Measurements from ENCODE around the gene MICU2. TPM values are rescaled to one million over a fixed set of nuclear protein-coding genes. Genes with fewer than 3 reads are reported as not detected.
A peak's percentile ranks its signal among the peaks of the same experiment; 100 is the strongest.

The MICU2 gene
- total RNA-seq, 2 experiments from 2014 or later = 25.4 to 28.4 TPM

GRCh38 chr13:21584973-21585592 is 18.9 kb downstream of the MICU2 start:
- no peak for TF ChIP-seq CTCF (IDR thresholded peaks at IDR 0.05)
- H3K27me3 Mint-ChIP-seq = no peaks in the 10 kb centered on the region
- H3K4me1 Mint-ChIP-seq (ENCODE audit: low read depth) = peaks cover 73% of the 10 kb centered on the region
- H3K4me1 ChIP-seq (ENCODE audit: insufficient read depth, low read length) = peaks cover 4% of the 10 kb centered on the region
- DNase-seq (no peak), ATAC-seq (ENCODE audit: poor library complexity) (no peak)
- ChIA-PET POLR2A (interaction anchor here (2.6 kb wide), 1 partner anchor 19 kb away, joined by 9 read pairs; the partner anchor contains the start of gene MICU2), CTCF (no interaction called here)
- H3K27me3 ChIP-seq (ENCODE audit: control insufficient read depth in 1 of 2, insufficient read depth in 2 of 2, low read length in 2 of 2) = no peaks in the 10 kb centered on the region
- H3K4me3 Mint-ChIP-seq = no peak overlapping the region
- H3K9me3 Mint-ChIP-seq = peaks cover 7% of the 10 kb centered on the region
- intact Hi-C loops (cut with DNase I, micrococcal nuclease) = no loop called here
- H3K9me3 ChIP-seq (ENCODE audit: control insufficient read depth in 1 of 2, insufficient read depth in 1 of 2, low read length in 2 of 2) = peaks cover 8 to 18% of the 10 kb centered on the region in 2 experiments
- peaks cover 66% of the 10 kb centered on the region for H3K36me3 Mint-ChIP-seq (ENCODE audit: low read depth)
- peaks cover 3% of the 10 kb centered on the region for H3K36me3 ChIP-seq (ENCODE audit: insufficient read depth, low read length)
- H3K27ac ChIP-seq (ENCODE audit: low read depth in 1 of 2, low read length in 2 of 2) = no peak overlapping the region
- H3K27ac Mint-ChIP-seq = no peak overlapping the region
- H3K4me3 ChIP-seq (ENCODE audit: low read length) = no peak overlapping the region

GRCh38 chr13:21583478-21583877 is 20.5 kb downstream of the MICU2 start:
- H3K27ac Mint-ChIP-seq = no peak overlapping the region
- intact Hi-C loops (cut with DNase I, micrococcal nuclease) = no loop called here
- POLR2A ChIA-PET = interaction anchor here (2.6 kb wide), 1 partner anchor 21 kb away, joined by 9 read pairs; the partner anchor contains the start of gene MICU2

GRCh38 chr13:21580736-21581135 is 23.2 kb downstream of the MICU2 start:
- peaks cover 7% of the 10 kb centered on the region for H3K4me1 ChIP-seq (ENCODE audit: insufficient read depth, low read length)
- Mint-ChIP-seq H3K9me3 (peaks cover 7% of the 10 kb centered on the region), H3K27me3 (no peaks in the 10 kb centered on the region), H3K4me3 (peak overlapping the region; percentile 1), H3K36me3 (ENCODE audit: low read depth) (peaks cover 40% of the 10 kb centered on the region), H3K4me1 (ENCODE audit: low read depth) (peaks cover 53% of the 10 kb centered on the region), H3K27ac (no peak overlapping the region)
- intact Hi-C loops (cut with DNase I, micrococcal nuclease) = no loop called here
- DNase-seq (no peak), ATAC-seq (ENCODE audit: poor library complexity) (no peak)
- H3K4me3 ChIP-seq (ENCODE audit: low read length) = no peak overlapping the region
- CTCF ChIA-PET = no interaction called here
- H3K27ac ChIP-seq (ENCODE audit: low read depth in 1 of 2, low read length in 2 of 2) = no peak overlapping the region
- TF ChIP-seq CTCF (IDR thresholded peaks at IDR 0.05) = no peak
- H3K9me3 ChIP-seq (ENCODE audit: control insufficient read depth in 1 of 2, insufficient read depth in 1 of 2, low read length in 2 of 2) = peaks cover 8 to 18% of the 10 kb centered on the region in 2 experiments
- POLR2A ChIA-PET = no interaction called here
- H3K27me3 ChIP-seq (ENCODE audit: control insufficient read depth in 1 of 2, insufficient read depth in 2 of 2, low read length in 2 of 2) = no peaks in the 10 kb centered on the region
- peaks cover 3% of the 10 kb centered on the region for H3K36me3 ChIP-seq (ENCODE audit: insufficient read depth, low read length)

More at GRCh38 chr13:21583478-21583877, 20.5 kb downstream of the MICU2 start:
- no peaks in the 10 kb centered on the region for H3K27me3 ChIP-seq (ENCODE audit: control insufficient read depth in 1 of 2, insufficient read depth in 2 of 2, low read length in 2 of 2)
- Mint-ChIP-seq H3K4me1 (ENCODE audit: low read depth) (peaks cover 61% of the 10 kb centered on the region), H3K36me3 (ENCODE audit: low read depth) (peaks cover 54% of the 10 kb centered on the region), H3K4me3 (no peak overlapping the region), H3K27me3 (no peaks in the 10 kb centered on the region), H3K9me3 (peaks cover 7% of the 10 kb centered on the region)
- no peak for TF ChIP-seq CTCF (IDR thresholded peaks at IDR 0.05)
- H3K4me3 ChIP-seq (ENCODE audit: low read length) = no peak overlapping the region
- DNase-seq (no peak), ATAC-seq (ENCODE audit: poor library complexity) (no peak)
- CTCF ChIA-PET = no interaction called here
- H3K36me3 ChIP-seq (ENCODE audit: insufficient read depth, low read length) = peaks cover 3% of the 10 kb centered on the region
- H3K9me3 ChIP-seq (ENCODE audit: control insufficient read depth in 1 of 2, insufficient read depth in 1 of 2, low read length in 2 of 2) = peaks cover 8 to 18% of the 10 kb centered on the region in 2 experiments
- peaks cover 7% of the 10 kb centered on the region for H3K4me1 ChIP-seq (ENCODE audit: insufficient read depth, low read length)
- no peak overlapping the region for H3K27ac ChIP-seq (ENCODE audit: low read depth in 1 of 2, low read length in 2 of 2)

Measured in CD4-positive, alpha-beta T cell (primary cell).